ENCODE results near the gene FBXW8.

FBXW8 gene

GRCh38 chr12:116887244-116887643 is 23.5 kb upstream of the FBXW8 start:
- no peak for DNase-seq

DNA sequence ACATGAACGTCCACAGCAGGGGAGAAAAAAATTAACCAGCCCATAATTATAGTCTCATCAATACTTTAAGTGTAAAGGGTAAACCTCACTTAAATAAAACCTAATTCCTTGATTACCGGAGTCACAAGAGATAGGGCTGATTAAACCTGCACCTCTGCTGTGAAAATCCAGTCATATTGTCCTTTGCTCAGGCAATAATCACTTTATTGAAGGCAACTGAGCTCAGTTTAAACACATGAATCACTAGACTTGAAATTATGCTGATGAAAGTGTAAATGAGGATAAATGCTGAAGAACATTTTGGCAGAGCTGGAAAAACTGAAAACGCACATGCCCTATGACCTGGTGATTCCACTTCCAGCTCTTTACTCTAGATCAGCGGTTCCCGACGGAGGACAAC is 22.9 kb upstream of the FBXW8 start:
- DNase-seq = no peak

GRCh38 chr12:116890330-116890729 is 20.4 kb upstream of the FBXW8 start:
- DNase-seq = no peak

DNA sequence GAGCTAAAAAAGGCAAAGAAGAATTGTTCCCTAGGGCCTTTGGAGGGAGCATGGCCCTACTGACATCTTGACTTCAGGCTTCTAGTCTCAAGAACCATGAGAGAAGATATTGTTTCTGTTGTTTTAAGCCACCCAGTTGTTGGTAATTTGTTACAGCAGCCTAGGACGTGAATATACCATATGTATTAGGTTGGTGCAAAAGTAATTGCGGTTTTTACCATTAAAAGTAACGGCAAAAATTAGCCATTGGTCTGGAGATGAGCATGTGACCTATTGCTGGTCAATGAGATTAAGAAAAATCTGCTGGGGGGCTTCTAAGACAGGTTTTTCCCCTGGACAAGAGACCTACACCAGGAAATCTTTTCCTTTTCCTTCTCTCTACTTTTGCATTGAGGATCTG is 19.7 kb upstream of the FBXW8 start:
- DNase-seq = no peak

- DNase-seq = no peak
Observed at GRCh38 chr12:116892349-116893140, 18.2 kb upstream of the FBXW8 start.

- DNase-seq = no peak
Observed at GRCh38 chr12:116894913-116895312, 15.8 kb upstream of the FBXW8 start.

- no peak for DNase-seq
Observed at GRCh38 chr12:116896411-116896924, 14.3 kb upstream of the FBXW8 start.

DNA sequence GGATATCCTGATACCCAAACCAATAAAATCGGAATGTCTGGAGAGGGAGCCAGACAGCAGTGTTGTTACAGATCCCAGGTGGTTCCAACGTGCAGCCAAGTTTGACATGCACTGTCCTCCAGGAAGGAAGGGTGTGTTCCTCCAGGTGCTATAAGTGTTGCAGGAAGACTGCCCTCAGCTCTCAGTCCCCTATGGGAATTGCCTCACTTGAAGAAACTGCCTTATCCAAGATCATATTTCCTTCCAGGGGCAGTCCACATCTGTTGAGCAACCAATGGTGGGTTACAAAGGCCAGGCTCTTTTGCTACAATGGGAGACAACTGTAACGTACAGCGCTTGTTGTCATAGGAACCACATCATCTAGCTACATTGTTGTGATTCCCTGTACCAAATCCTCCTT is 13.3 kb upstream of the FBXW8 start:
- DNase-seq = no peak

- no peak for DNase-seq
Observed at GRCh38 chr12:116898669-116899068, 12.1 kb upstream of the FBXW8 start.

GRCh38 chr12:116901612-116902011 is 9.1 kb upstream of the FBXW8 start:
- no peak for DNase-seq

DNA sequence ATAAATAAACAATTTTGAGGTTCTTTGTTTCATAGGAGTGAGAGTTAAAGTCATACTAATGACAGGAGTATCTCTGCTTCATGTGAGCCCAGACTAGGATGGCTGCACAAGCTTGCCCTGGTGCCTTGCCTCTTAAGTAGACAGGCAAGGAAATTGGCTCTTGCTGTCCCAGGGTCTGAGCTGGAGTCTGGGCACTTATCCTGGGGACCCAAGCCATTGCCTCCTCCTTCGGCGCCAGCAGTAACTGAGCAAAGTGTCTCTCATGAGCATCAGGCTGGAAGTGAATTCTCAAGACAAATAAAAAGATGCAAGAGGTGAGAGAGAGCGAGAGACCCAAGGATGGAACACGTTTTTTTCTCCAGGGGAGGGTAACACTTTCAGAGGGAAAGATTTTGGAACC is 6.9 kb upstream of the FBXW8 start:
- DNase-seq = no peak

GRCh38 chr12:116906285-116906684 is 4.5 kb upstream of the FBXW8 start:
- no peak for DNase-seq

DNA sequence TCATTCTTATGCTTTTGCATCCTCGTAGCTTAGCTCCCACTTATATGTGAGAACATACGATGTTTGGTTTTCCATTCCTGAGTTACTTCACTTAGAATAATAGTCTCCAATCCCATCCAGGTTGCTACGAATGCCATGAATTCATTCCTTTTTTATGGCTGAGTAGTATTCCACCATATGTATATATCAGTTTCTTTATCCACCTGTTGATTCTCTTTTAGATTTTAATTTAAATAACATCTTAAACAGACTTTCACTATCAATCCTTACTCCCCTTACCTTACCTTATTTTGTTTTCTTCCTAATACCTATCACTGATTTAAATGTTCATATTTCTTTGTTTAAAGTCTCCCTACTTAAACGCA is 488 bp upstream of the FBXW8 start:
- no peak for DNase-seq

GRCh38 chr12:116915326-116915725 is 4.6 kb downstream of the FBXW8 start:
- no peak for DNase-seq

DNA sequence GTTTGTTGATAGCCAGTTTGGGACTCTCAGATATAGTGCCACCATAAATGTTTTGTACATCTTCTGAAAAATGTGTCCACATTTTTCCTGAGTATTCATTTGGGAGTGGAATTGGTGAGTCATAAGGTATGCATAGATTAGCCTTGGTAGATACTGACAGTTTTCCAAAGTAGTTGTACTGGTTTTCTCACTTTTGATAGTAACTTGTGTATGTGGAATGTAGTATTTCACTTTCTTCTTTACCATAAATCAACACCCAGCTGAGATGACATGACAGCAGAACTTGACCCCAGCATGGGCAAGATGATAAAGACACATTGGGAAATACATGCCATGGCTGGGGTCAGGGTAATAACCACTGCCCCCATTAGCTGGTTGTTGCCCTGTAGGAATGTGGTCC is 5.4 kb downstream of the FBXW8 start:
- no peak for DNase-seq

DNA sequence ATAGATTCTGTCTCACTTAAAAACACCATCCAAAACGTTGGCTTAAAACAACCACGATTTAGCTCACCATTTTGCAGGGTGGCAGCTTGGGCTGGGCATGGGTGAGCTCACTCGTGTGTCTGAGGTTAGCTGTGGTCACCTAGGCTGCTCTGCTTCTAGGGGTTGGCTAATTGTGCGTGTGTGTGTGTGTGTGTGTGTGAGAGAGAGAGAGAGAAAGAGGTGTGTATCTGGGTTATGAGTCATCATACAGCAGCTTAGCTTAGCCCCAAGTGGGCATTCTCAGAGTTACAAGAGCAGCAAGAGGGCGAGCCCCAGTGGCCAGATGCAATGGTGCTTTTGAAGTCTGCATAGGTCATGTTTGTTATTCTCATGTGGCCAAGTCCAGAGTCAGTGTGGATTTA is 6.0 kb downstream of the FBXW8 start:
- peak; percentile 34 for DNase-seq

DNA sequence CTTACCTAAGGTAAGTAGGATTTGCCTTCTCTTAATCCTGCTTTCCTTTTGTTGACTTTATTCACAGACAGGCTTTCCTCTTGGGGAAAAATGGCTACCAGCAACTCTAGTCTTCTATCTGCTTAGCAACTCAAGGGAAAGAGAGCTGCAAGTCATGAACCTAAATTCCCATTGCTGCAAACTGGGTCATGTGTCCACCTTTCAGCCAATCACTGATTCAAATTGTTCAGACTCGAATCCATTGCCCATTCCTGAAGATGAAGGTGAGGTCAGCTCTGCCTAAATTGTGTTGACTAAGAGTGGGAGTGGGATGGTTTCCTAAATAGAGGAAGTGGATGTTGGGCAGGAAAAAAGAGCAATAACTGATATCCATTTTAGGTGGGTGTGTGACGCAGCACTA is 7.7 kb downstream of the FBXW8 start:
- no peak for DNase-seq

- no peak for DNase-seq
Observed at GRCh38 chr12:116919247-116919661, 8.5 kb downstream of the FBXW8 start.

DNA sequence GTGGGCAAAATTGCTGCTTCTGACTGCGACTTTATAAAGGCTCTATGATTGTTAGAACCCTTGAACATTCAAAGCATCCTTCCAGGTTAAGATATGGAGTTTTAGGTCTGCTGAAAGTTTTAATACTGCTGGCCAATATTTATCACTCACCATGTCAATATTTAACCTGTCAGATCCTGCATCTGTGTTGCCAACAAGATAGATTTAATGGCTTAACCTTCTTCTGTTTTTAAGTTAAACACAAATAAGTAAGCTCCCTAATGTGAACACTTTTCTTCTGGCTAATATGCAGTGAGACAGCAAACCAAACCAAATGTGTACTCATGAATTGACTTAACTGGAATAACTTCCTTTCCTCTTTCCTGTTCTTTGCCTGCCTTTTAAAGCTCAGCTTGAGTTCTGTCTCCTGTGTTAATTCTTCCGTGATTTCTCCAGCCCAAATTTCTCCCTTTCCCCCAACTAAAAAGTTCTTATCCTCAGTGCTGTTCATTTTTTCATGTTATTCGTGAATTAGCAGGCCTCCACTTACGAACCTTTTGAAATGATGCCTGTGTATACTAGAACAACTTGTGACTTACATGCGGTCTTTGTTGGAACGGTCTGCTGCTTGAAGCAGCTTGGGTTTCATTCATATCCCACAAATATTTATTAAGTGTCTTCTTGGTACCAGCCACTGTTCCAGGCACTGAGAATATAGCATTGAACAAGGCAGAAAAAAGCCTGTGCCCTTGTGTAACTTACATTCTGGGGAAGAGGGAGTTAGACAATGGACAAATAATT is 9.1 kb downstream of the FBXW8 start:
- no peak for DNase-seq

- DNase-seq = no peak
Observed at GRCh38 chr12:116920939-116921338, 10.2 kb downstream of the FBXW8 start.

DNA sequence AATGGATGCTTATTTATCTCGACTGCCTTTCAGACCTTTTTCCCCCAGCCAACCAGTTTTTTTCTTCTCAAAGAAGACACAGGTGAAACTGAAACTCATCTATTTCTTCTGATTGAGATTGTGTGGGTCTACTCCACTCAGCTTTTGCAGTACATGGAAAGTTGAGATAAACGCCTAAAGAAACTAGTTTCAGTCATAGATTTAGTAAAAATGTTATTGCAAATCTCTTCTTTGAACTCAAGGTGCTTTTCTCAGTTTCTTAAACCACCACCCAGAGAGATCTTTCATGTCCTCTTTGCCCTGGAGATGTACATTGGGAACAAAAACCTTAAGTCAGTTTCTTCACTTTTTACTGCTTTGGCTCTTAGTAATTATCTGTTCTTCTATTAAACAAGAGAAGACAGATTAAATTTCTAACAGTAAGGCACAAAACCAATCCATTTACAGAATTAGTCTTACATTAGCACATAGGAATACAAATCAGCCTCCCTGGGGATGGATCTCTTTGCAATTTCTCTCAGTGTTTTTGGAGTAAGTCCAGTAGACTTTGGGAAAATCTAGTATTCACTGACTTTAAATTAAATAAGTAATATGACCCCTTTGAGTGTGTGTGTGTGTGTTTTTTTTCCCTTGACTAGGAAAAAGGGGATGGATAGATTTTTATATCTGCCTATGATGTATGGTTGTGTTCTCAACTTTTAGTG is 11.6 kb downstream of the FBXW8 start:
- DNase-seq = no peak

DNA sequence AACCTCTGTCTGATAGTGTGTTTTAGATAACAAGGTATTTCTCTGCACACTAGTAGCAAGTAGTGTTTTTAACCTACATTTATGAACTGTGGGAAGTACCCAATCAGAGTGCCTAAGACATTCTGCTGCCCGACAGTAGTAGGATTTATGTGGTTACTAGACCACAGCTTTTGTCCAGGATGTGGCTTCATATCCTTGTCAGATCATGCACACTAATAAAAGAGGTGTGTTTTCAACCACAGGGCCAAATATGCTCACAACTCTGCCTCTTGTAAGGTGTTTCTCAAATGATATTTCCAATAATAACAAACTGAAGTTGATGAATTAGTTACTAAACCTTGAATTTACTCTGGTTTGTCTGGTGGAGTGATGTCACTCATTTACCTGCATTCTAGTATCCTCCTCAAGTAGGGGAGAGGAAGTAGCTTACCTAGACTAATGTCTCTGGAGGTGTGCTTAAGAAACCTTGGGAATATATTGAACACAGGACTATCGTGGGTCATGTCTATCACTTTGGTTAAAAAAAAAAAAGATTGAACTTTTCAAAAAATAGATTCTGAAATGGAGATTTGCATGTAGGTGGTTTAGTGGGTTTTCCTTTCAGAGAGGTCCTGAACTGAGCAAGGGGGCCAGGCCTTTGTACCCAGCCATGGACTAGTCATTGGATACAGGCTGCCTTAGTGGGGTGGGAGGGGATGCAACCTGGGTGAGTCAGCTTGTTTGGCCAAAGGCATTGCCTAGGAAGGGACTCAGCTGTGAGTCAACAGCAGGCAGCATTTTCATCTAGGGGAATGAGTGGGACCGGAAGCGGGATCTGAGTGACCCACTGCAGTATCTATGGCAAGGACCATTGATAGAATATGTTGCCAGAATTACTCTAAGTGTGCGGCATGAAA is 14.1 kb downstream of the FBXW8 start:
- DNase-seq = no peak

Measured in activated T-cell treated with anti-CD3 and anti-CD28 coated beads, Interleukin-2, amount 50 U/mL, for 1 hour (primary cell).